Keratinocyte (primary cell): Measurements from ENCODE around the gene POFUT2.

Experiments
- EZH2 ChIP-seq: IDR thresholded peaks from one replicate; pipeline ENCODE4 v1.6.1; 2012; ENCODE audit warnings: inconsistent platforms, mild to moderate bottlenecking, low read length, moderate library complexity
- TF ChIP-seq, protein P1 (sequence below), 3 experiments: IDR thresholded peaks in 1 of 3; conservative IDR thresholded peaks in 1 of 3; optimal IDR thresholded peaks in 1 of 3; 2 replicates in 2 of 3; 3 replicates in 1 of 3; pipeline versions ENCODE3 to v1.5.1; 2011; ENCODE audit warnings: low read length in 3 of 3, mild to moderate bottlenecking in 3 of 3, moderate library complexity in 2 of 3, control low read depth in 1 of 3, inconsistent platforms in 1 of 3; ENCODE audit not compliant: insufficient read depth in 2 of 3; ENCODE audit errors: extremely low read depth in 1 of 3

DNA sequence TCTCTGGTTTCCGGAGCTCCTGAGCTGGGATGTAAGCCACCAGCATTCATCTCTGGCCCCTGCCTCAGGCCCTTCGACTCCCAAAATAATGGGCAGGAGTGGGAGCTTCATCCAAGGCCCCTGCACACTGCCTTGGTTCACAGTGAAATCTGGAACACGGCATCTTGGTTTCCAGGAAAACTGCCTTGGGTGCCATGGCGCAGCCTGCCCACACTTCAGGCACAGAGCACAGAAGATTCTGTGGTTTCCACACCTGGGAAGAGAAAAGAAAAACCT is 48.8 kb upstream of the POFUT2 start:
- TF ChIP-seq, protein P1, sequence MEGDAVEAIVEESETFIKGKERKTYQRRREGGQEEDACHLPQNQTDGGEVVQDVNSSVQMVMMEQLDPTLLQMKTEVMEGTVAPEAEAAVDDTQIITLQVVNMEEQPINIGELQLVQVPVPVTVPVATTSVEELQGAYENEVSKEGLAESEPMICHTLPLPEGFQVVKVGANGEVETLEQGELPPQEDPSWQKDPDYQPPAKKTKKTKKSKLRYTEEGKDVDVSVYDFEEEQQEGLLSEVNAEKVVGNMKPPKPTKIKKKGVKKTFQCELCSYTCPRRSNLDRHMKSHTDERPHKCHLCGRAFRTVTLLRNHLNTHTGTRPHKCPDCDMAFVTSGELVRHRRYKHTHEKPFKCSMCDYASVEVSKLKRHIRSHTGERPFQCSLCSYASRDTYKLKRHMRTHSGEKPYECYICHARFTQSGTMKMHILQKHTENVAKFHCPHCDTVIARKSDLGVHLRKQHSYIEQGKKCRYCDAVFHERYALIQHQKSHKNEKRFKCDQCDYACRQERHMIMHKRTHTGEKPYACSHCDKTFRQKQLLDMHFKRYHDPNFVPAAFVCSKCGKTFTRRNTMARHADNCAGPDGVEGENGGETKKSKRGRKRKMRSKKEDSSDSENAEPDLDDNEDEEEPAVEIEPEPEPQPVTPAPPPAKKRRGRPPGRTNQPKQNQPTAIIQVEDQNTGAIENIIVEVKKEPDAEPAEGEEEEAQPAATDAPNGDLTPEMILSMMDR (optimal IDR thresholded peaks at IDR 0.05 in 1 of 3, IDR thresholded peaks at IDR 0.05 in 1 of 3, conservative IDR thresholded peaks at IDR 0.05 in 1 of 3; ENCODE audit: extremely low read depth in 1 of 3, insufficient read depth in 2 of 3, low read length in 3 of 3): no peak
- TF ChIP-seq EZH2: no peak
